K562 (cell line): Measurements from ENCODE around the gene FBXO48. TPM values are rescaled to one million over a fixed set of nuclear protein-coding genes. Genes with fewer than 3 reads are reported as not detected.

Source experiments
- EP400 ChIP-seq: fragments of 450-650 bp; IDR thresholded peaks from 2 replicates; pipeline ENCODE4 v1.6.1; 2017; ENCODE audit warnings: antibody characterized with exemption, mild to moderate bottlenecking, moderate library complexity
- IRF2 ChIP-seq: sonication (generic); formaldehyde crosslinking; IDR thresholded peaks from 2 replicates; pipeline ENCODE4 v1.8.1; 2022; ENCODE audit warnings: mild to moderate bottlenecking, missing genetic modification reagents
- MAZ ChIP-seq, 2 experiments: fragments of 450-650 bp in 1 of 2; sonication (generic) in 1 of 2; formaldehyde crosslinking; IDR thresholded peaks in 1 of 2; conservative IDR thresholded peaks in 1 of 2; 2 replicates each; pipeline versions ENCODE4 v1.4.0 to v1.5.0; 2020; ENCODE audit warnings: mild to moderate bottlenecking in 1 of 2, missing genetic modification reagents in 1 of 2
- MEIS2 ChIP-seq: fragments of 450-650 bp; IDR thresholded peaks from 2 replicates; pipeline ENCODE4 v1.6.1; 2014; ENCODE audit warnings: mild to moderate bottlenecking; ENCODE audit not compliant: partially characterized antibody
- NONO ChIP-seq, 2 experiments: fragments of 200-400 bp in 1 of 2; fragments of 450-650 bp in 1 of 2; formaldehyde crosslinking in 1 of 2; IDR thresholded peaks; 2 replicates each; pipeline ENCODE4 v1.6.1; 2017; ENCODE audit warnings: low read depth in 2 of 2, mild to moderate bottlenecking in 2 of 2, moderate library complexity in 2 of 2, low read length in 1 of 2
- NR2F6 ChIP-seq: fragments of 450-650 bp; formaldehyde crosslinking; IDR thresholded peaks from 2 replicates; pipeline ENCODE4 v1.4.0; 2020; ENCODE audit warnings: mild to moderate bottlenecking
- POLR2AphosphoS5 ChIP-seq: IDR thresholded peaks from 2 replicates; pipeline ENCODE4 v1.6.1; 2011; ENCODE audit warnings: mild to moderate bottlenecking, low read depth, low read length, moderate library complexity; ENCODE audit not compliant: control insufficient read depth, insufficient read depth
- POLR3A ChIP-seq: IDR thresholded peaks from 2 replicates; pipeline ENCODE4 v1.6.1; 2011; ENCODE audit warnings: borderline replicate concordance, mild to moderate bottlenecking, moderate library complexity; ENCODE audit not compliant: insufficient read length, insufficient read depth; ENCODE audit errors: extremely low read depth
- PYGO2 ChIP-seq: fragments of 450-650 bp; IDR thresholded peaks from 2 replicates; pipeline ENCODE4 v1.6.1; 2016; ENCODE audit warnings: mild to moderate bottlenecking, missing genetic modification characterization, moderate library complexity, missing compliant biosample characterization
- SRSF9 ChIP-seq: fragments of 200-400 bp; formaldehyde crosslinking; IDR thresholded peaks from 2 replicates; pipeline ENCODE4 v1.6.1; 2017; ENCODE audit warnings: low read depth, low read length, borderline replicate concordance
- TFAM ChIP-seq: fragments of 250-450 bp; sonication (Bioruptor Pico); conservative IDR thresholded peaks from 2 replicates; pipeline ENCODE4 v1.5.0; 2021; ENCODE audit warnings: mild to moderate bottlenecking, moderate library complexity
- ZBTB8A ChIP-seq: fragments of 450-650 bp; IDR thresholded peaks from 2 replicates; pipeline ENCODE4 v1.6.1; 2018; ENCODE audit warnings: mild to moderate bottlenecking, moderate library complexity; ENCODE audit not compliant: partially characterized antibody
- ZFP36 ChIP-seq: fragments of 150-350 bp; IDR thresholded peaks from 2 replicates; pipeline ENCODE4 v1.6.1; 2018; ENCODE audit warnings: low read length, low read depth; ENCODE audit not compliant: partially characterized antibody
- ZNF583 ChIP-seq: fragments of 250-450 bp; sonication (Bioruptor Pico); IDR thresholded peaks from 2 replicates; pipeline ENCODE4 v1.4.0; 2020
- ZNF830 ChIP-seq: fragments of 250-450 bp; sonication (Bioruptor Pico); IDR thresholded peaks from 2 replicates; pipeline ENCODE4 v1.5.0; 2021; ENCODE audit warnings: mild to moderate bottlenecking
- polyA plus RNA-seq, 8 experiments: library from polyadenylated mRNA; depleted of rRNA in 4 of 8; stranded (reverse) in 5 of 8; unstranded in 3 of 8; fragments of >200 nt; fragmentation: Nextera tagmentation in 2 of 8; fragmentation: Illumina TruSeq in 1 of 8; extraction: Ambion mirVana in 2 of 8; extraction: Trizol in 1 of 8; gene quantifications; 2 replicates each; pipeline versions ENCODE4 v1.2.1 to v1.2.3, GENCODE V29; 2011 to 2014; ENCODE audit warnings: inconsistent platforms in 1 of 8, missing spikeins in 1 of 8
- total RNA-seq, 7 experiments: library from RNA; depleted of rRNA in 6 of 7; stranded (reverse); fragments of >200 nt in 6 of 7; fragmentation: Illumina TruSeq in 2 of 7; extraction: Trizol in 2 of 7; gene quantifications; 2 replicates each; pipeline versions ENCODE4 v1.2.1 to v1.2.3, GENCODE V29; 2011 to 2021; ENCODE audit warnings: low replicate concordance in 1 of 7
- TF ChIP-seq, protein P1 (sequence below): fragments of 150-350 bp; IDR thresholded peaks from 2 replicates; pipeline ENCODE4 v1.6.1; 2014; ENCODE audit warnings: low read depth, mild to moderate bottlenecking, low read length, borderline replicate concordance
- TF ChIP-seq, protein P2 (sequence below): fragments of 250-450 bp; sonication (Bioruptor Pico); IDR thresholded peaks from 2 replicates; pipeline ENCODE4 v1.8.0; 2022; ENCODE audit warnings: moderate library complexity, mild to moderate bottlenecking, inconsistent platforms
- TF ChIP-seq, protein P3 (sequence below): sonication (generic); formaldehyde crosslinking; IDR thresholded peaks from 2 replicates; pipeline ENCODE4 v1.8.0; 2023; ENCODE audit warnings: mild to moderate bottlenecking, missing genetic modification reagents
- TF ChIP-seq, protein P4 (sequence below): sonication (generic); formaldehyde crosslinking; IDR thresholded peaks from 2 replicates; pipeline ENCODE4 v1.9.0; 2022; ENCODE audit warnings: mild to moderate bottlenecking, missing genetic modification reagents
- TF ChIP-seq, protein P5 (sequence below): fragments of 450-650 bp; formaldehyde crosslinking; IDR thresholded peaks from 2 replicates; pipeline ENCODE4 v1.4.0; 2020; ENCODE audit warnings: mild to moderate bottlenecking, mixed read lengths

Gene FBXO48
- total and polyA plus RNA-seq, 9 of the 15 experiments (the other 6 are each of a cell fraction or from before 2014, with no cell fraction given) = 0.36 to 1.8 (median 0.73) TPM

DNA sequence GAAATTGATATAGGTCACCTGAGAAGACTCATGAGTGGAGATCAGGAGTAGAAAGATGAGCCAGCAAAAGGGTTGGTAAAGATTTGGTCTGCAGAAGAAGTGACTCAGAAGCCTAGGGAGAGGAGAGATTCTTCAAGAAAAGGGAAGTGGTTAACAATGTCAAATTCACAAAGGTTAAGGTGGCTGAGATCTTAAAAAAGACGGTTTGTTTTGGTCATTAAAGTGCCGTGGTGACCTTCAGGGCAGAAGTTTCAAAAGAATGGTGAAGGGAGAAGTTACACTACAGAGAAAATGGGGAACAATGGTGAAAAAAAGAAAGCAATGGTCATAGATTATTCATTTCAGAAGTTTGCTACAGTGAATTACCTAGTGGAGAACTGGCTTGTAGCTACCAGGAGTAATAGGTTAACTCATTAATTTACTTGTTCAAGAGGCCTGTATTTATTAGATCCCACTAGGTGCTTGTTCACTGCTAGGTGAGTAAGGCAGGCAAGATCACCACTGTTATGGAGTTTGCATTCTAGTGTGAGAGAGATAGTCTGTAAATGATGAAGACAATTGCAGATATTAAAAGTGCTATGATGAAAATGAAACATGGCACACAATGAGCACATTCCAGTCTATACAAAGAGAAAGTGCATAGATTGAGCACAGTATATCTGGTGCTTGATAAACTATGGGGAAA, 43.0 kb downstream of the FBXO48 start (continued):
- TF ChIP-seq, protein P1, sequence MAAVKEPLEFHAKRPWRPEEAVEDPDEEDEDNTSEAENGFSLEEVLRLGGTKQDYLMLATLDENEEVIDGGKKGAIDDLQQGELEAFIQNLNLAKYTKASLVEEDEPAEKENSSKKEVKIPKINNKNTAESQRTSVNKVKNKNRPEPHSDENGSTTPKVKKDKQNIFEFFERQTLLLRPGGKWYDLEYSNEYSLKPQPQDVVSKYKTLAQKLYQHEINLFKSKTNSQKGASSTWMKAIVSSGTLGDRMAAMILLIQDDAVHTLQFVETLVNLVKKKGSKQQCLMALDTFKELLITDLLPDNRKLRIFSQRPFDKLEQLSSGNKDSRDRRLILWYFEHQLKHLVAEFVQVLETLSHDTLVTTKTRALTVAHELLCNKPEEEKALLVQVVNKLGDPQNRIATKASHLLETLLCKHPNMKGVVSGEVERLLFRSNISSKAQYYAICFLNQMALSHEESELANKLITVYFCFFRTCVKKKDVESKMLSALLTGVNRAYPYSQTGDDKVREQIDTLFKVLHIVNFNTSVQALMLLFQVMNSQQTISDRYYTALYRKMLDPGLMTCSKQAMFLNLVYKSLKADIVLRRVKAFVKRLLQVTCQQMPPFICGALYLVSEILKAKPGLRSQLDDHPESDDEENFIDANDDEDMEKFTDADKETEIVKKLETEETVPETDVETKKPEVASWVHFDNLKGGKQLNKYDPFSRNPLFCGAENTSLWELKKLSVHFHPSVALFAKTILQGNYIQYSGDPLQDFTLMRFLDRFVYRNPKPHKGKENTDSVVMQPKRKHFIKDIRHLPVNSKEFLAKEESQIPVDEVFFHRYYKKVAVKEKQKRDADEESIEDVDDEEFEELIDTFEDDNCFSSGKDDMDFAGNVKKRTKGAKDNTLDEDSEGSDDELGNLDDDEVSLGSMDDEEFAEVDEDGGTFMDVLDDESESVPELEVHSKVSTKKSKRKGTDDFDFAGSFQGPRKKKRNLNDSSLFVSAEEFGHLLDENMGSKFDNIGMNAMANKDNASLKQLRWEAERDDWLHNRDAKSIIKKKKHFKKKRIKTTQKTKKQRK = no peak
- TF ChIP-seq, protein P2, sequence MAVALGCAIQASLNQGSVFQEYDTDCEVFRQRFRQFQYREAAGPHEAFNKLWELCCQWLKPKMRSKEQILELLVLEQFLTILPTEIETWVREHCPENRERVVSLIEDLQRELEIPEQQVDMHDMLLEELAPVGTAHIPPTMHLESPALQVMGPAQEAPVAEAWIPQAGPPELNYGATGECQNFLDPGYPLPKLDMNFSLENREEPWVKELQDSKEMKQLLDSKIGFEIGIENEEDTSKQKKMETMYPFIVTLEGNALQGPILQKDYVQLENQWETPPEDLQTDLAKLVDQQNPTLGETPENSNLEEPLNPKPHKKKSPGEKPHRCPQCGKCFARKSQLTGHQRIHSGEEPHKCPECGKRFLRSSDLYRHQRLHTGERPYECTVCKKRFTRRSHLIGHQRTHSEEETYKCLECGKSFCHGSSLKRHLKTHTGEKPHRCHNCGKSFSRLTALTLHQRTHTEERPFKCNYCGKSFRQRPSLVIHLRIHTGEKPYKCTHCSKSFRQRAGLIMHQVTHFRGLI (CRISPR knock-in tag) = no peak
- TF ChIP-seq, protein P3, sequence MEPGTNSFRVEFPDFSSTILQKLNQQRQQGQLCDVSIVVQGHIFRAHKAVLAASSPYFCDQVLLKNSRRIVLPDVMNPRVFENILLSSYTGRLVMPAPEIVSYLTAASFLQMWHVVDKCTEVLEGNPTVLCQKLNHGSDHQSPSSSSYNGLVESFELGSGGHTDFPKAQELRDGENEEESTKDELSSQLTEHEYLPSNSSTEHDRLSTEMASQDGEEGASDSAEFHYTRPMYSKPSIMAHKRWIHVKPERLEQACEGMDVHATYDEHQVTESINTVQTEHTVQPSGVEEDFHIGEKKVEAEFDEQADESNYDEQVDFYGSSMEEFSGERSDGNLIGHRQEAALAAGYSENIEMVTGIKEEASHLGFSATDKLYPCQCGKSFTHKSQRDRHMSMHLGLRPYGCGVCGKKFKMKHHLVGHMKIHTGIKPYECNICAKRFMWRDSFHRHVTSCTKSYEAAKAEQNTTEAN = no peak
- TF ChIP-seq EP400 = no peak
- no peak for TF ChIP-seq NONO (IDR thresholded peaks at IDR 0.05; ENCODE audit: low read depth in 2 of 2, low read length in 1 of 2)
- TF ChIP-seq ZFP36 = no peak
- TF ChIP-seq SRSF9 = no peak
- TF ChIP-seq MAZ (CRISPR knock-in tag; conservative IDR thresholded peaks at IDR 0.05 in 1 of 2, IDR thresholded peaks at IDR 0.05 in 1 of 2) = no peak; a peak in 1 of 4 replicates
- TF ChIP-seq IRF2 = no peak
- TF ChIP-seq TFAM = no peak
- no peak for TF ChIP-seq POLR2AphosphoS5
- no peak for TF ChIP-seq ZBTB8A
- no peak for TF ChIP-seq POLR3A
- TF ChIP-seq, protein P4, sequence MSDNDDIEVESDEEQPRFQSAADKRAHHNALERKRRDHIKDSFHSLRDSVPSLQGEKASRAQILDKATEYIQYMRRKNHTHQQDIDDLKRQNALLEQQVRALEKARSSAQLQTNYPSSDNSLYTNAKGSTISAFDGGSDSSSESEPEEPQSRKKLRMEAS = no peak
- TF ChIP-seq, protein P5, sequence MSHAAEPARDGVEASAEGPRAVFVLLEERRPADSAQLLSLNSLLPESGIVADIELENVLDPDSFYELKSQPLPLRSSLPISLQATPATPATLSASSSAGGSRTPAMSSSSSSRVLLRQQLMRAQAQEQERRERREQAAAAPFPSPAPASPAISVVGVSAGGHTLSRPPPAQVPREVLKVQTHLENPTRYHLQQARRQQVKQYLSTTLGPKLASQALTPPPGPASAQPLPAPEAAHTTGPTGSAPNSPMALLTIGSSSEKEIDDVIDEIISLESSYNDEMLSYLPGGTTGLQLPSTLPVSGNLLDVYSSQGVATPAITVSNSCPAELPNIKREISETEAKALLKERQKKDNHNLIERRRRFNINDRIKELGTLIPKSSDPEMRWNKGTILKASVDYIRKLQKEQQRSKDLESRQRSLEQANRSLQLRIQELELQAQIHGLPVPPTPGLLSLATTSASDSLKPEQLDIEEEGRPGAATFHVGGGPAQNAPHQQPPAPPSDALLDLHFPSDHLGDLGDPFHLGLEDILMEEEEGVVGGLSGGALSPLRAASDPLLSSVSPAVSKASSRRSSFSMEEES (CRISPR knock-in tag) = no peak
- TF ChIP-seq PYGO2 (tag) = no peak
- no peak for TF ChIP-seq ZNF583 (CRISPR knock-in tag)
- TF ChIP-seq MEIS2 = no peak
- TF ChIP-seq NR2F6 (CRISPR knock-in tag) = no peak
- no peak for TF ChIP-seq ZNF830
